ENCODE data around the gene NXPE2.

Gene NXPE2

DNA sequence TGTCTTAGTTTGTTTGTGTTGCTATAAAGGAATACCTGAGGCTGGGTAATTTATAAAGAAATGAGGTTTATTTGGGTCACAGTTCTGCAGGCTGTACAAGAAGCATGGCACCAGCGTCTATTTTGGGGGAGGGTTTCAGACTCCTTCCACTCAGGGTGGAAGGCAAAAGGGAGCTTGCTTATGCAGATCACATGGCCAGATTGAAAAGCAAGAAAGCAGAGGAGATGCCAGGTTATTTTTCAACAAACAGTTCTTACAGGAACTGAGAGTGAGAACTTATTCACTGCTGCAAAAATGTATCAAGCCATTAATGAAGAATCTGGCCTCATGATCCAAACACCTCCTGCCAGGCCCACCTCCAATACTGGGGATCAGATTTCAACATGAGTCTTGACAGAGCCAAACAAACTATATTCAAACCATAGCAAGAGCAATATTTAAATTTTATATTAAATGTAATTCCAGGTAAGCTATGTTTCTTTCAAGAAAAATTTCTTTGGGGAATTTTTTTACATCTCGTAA is 66.9 kb downstream of the NXPE2 start:
- no peak for DNase-seq (ENCODE audit: low read depth)

DNA sequence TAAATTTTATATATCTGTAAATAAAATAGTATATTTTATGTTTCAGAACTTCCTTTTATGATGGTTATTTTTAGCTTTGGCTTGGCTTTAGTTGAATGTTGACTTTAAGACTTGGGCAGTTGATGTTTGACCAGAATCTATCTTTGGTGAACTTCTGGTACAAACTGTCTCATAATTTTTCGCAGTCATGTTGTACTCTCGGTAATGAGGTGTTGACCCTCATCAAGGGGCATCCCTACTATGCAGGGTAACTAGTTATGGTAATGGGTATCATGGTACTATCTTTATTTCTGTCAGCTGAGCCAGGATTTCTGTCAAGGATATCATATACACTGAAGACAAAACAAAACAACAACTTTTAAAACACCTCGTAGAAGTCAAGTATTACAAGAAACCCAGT is 67.7 kb downstream of the NXPE2 start:
- no peak for DNase-seq (ENCODE audit: low read depth)
